Measurements from ENCODE around the gene LYPD5.
A peak's percentile ranks its signal among the peaks of the same experiment; 100 is the strongest.

The LYPD5 gene

DNA sequence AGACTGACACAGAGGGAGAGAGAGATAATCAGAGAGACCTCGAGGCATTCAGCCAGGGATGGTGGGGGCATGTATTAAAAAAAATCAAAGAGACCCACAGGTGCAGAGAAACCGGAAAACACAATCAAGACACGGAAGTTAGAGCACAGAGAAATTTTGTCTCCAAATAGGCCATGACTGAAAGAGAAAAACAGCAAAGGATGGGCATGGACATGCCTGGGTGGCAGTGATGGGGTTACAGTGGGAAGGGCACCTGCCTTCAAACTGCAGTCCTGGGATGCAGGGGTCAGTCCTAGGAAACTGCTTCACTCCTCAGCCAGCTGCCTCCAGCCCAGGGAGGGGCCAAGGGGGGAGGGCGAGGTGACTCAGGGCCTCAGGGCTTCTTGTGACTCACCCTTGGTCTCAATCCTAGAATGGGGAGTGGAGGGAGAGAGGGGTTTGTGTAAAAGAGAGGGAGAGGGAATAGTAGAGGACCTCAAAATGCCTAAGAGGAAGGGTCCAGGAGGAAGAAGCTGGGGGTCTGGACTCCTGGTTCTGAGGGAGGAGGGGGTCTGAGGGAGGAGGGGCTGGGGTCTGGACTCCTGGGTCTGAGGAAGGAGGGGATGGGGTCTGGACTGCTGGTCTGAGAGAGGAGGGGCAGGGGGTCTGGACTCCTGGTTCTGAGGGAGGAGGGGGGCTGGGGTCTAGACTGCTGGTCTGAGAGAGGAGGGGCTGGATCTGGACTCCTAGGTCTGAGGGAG, 17.8 kb downstream of the LYPD5 start:
- ChIA-PET CTCF (interaction anchor here (0.6 to 4.8 kb wide), 15 partner anchors 10 to 116 kb away, joined by 3 to 40 read pairs (median 7); no protein-coding TSS in a partner anchor), POLR2A (no interaction called here)
- DNase-seq (ENCODE audit: extremely low spot score), result peak; percentile 44
- no peak for TF ChIP-seq CTCF (IDR thresholded peaks at IDR 0.05; ENCODE audit: control extremely low read depth, extremely low read depth, low read depth, missing control alignments)

GRCh38 chr19:43783636-43784035, 18.6 kb downstream of the LYPD5 start:
- no peak for DNase-seq (ENCODE audit: extremely low spot score)
- POLR2A ChIA-PET, result no interaction called here
- CTCF ChIA-PET, result interaction anchor here (4.8 kb wide), 1 partner anchor 16 kb away, joined by 40 read pairs; no protein-coding TSS in a partner anchor
- no peak for TF ChIP-seq CTCF (IDR thresholded peaks at IDR 0.05; ENCODE audit: control extremely low read depth, extremely low read depth, low read depth, missing control alignments)

GRCh38 chr19:43782689-43783231, 19.5 kb downstream of the LYPD5 start:
- DNase-seq (ENCODE audit: extremely low spot score), result no peak
- POLR2A ChIA-PET, result no interaction called here
- CTCF ChIA-PET, result interaction anchor here (1.0 to 9.6 kb wide), 2 partner anchors 22 to 37 kb away, joined by 6 to 234 read pairs; partner anchors contain the start of gene SMG9
- TF ChIP-seq CTCF (IDR thresholded peaks at IDR 0.05; ENCODE audit: control extremely low read depth, extremely low read depth, low read depth, missing control alignments), result no peak

- no peak for TF ChIP-seq CTCF (IDR thresholded peaks at IDR 0.05; ENCODE audit: control extremely low read depth, extremely low read depth, low read depth, missing control alignments)
- DNase-seq (ENCODE audit: extremely low spot score), result no peak
- CTCF ChIA-PET, result interaction anchor here (1.0 to 9.6 kb wide), 2 partner anchors 21 to 37 kb away, joined by 6 to 234 read pairs; partner anchors contain the start of gene SMG9
- POLR2A ChIA-PET, result no interaction called here
Measured at GRCh38 chr19:43782311-43782660, 20.0 kb downstream of the LYPD5 start.

DNA sequence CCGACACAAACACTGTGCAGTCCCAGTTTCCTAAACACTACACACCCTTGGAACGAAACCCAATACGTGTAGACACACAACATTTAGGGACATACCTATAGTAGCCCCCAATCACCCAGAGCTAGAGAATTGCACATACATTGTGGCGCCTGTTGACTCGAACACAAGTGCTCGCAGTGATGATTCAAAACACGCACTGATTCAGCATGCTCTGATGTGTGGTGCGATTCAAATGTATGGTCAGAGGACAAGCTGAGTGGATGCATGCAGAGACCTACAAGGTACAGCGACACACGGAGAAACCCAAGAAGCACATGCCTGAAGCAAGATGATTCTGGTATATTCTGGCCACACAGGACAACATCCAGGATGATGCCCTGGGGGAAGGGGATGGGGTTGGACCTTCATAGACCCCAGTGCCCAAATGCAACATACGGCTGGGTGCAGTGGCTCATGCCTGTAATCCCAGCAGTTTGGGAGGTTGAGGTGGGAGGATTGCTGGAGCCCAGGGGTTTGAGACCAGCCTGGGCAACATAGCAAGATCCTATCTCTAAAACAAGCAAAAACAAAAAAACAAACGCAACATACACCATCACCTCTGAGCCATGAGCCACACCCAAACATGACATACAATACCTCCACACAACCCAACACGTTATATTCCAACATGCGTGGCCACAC, 20.5 kb downstream of the LYPD5 start:
- DNase-seq (ENCODE audit: extremely low spot score), result no peak
- POLR2A ChIA-PET, result no interaction called here
- CTCF ChIA-PET, result interaction anchor here (0.8 to 9.6 kb wide), 3 partner anchors 21 to 36 kb away, joined by 3 to 234 read pairs (median 6); partner anchors contain the start of gene SMG9
- TF ChIP-seq CTCF (IDR thresholded peaks at IDR 0.05; ENCODE audit: control extremely low read depth, extremely low read depth, low read depth, missing control alignments), result no peak

DNA sequence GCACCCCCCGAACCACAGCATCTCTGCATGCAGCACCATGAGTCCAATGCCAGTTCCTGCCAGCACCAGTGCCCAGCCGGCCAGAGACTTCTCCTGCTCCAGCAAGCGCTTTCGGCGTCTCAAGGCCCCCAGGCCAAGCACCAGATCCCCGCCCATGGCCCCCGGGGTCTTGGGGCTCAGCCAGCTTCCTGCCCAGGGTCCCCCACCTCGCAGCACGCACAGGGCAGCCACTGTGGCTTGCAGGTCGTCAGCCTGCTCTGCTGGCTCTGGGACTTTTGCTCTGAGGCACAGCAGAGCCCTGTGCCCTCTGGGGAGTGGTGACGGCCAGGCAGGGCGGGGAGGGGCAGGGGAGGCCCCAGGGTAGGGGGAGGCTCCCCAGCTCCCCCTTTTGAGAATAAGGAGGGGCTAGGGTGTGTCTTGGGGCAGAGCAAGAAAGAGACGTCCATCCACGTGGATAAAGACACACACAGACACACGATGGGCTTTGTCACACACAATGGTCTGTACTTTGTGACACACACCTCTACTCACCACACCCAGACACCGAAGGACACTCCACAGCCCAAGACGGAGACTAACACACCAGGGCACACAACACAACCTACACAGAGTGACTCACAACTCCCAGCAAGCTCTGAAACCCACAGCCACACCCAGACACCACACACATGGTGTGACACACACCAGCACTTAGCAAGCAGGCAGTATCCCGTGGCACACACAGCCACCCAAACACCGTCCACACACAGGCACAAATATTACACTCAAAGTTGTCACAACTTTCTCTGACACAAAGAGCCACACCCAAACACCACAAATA, 21.3 kb downstream of the LYPD5 start, which contains the start of gene KCNN4:
KCNN4 (minus strand) TSS at position 268 of the 820 bp plus-strand sequence; CDS start at position 156, 112 bp downstream.
- POLR2A ChIA-PET, result interaction anchor here (0.7 kb wide), 1 partner anchor 32 kb away, joined by 6 read pairs; no protein-coding TSS in a partner anchor
- TF ChIP-seq CTCF (IDR thresholded peaks at IDR 0.05; ENCODE audit: control extremely low read depth, extremely low read depth, low read depth, missing control alignments), result no peak
- CTCF ChIA-PET, result interaction anchor here (0.8 to 9.6 kb wide), 4 partner anchors 16 to 35 kb away, joined by 3 to 234 read pairs (median 28); partner anchors contain the start of gene SMG9
- peak; percentile 86 for DNase-seq (ENCODE audit: extremely low spot score)

All from GM10248 (cell line).